ENCODE data around the gene TSPAN3.

TSPAN3 gene

GRCh38 chr15:77111789-77112188, 40.9 kb upstream of the TSPAN3 start:
- TF ChIP-seq CTCF (IDR thresholded peaks at IDR 0.05; ENCODE audit: insufficient read depth, low read length, poor library complexity, severe bottlenecking) (no peak), EZH2phosphoT487 (conservative IDR thresholded peaks at IDR 0.05; ENCODE audit: low read length) (no peak)

GRCh38 chr15:77107531-77108355, 36.8 kb upstream of the TSPAN3 start:
- H3K4me2 ChIP-seq (ENCODE audit: low read depth, low read length, poor library complexity, severe bottlenecking) = no peak overlapping the region
- H2AFZ ChIP-seq (ENCODE audit: low read depth, low read length, severe bottlenecking) = no peak overlapping the region
- no peaks in the 10 kb centered on the region for H3K27me3 ChIP-seq (ENCODE audit: low read length)
- no peaks in the 10 kb centered on the region for H4K20me1 ChIP-seq (ENCODE audit: low read depth, low read length)
- no peak overlapping the region for H3K27ac ChIP-seq (ENCODE audit: low read depth, low read length)
- no peaks in the 10 kb centered on the region for H3K79me2 ChIP-seq (ENCODE audit: insufficient read depth, low read length)
- H3F3A ChIP-seq (ENCODE audit: insufficient read depth) = no peaks in the 10 kb centered on the region
- no peak overlapping the region for H3K4me3 ChIP-seq (ENCODE audit: insufficient read depth, low read length, poor library complexity, severe bottlenecking)
- no peaks in the 10 kb centered on the region for H3K9me2 ChIP-seq (replicated peaks; ENCODE audit: insufficient read depth, low read length)
- TF ChIP-seq CTCF (IDR thresholded peaks at IDR 0.05; ENCODE audit: insufficient read depth, low read length, poor library complexity, severe bottlenecking) (peak; percentile 48), EZH2phosphoT487 (conservative IDR thresholded peaks at IDR 0.05; ENCODE audit: low read length) (no peak)
- H3K9me3 ChIP-seq (ENCODE audit: insufficient read depth, low read length) = no peaks in the 10 kb centered on the region
- H3K9ac ChIP-seq (ENCODE audit: low read length) = no peak overlapping the region
- no peaks in the 10 kb centered on the region for H3K36me3 ChIP-seq (ENCODE audit: low read length)

More at GRCh38 chr15:77111789-77112188, 40.9 kb upstream of the TSPAN3 start:
- Histone ChIP-seq H3K4me2 (ENCODE audit: low read depth, low read length, poor library complexity, severe bottlenecking) (no peak overlapping the region), H3K9me3 (ENCODE audit: insufficient read depth, low read length) (no peaks in the 10 kb centered on the region), H2AFZ (ENCODE audit: low read depth, low read length, severe bottlenecking) (no peak overlapping the region), H4K20me1 (ENCODE audit: low read depth, low read length) (no peaks in the 10 kb centered on the region), H3K27ac (ENCODE audit: low read depth, low read length) (no peak overlapping the region), H3K79me2 (ENCODE audit: insufficient read depth, low read length) (no peaks in the 10 kb centered on the region), H3K36me3 (ENCODE audit: low read length) (no peaks in the 10 kb centered on the region), H3K4me3 (ENCODE audit: insufficient read depth, low read length, poor library complexity, severe bottlenecking) (no peak overlapping the region), H3F3A (ENCODE audit: insufficient read depth) (no peaks in the 10 kb centered on the region), H3K27me3 (ENCODE audit: low read length) (no peaks in the 10 kb centered on the region), H3K9ac (ENCODE audit: low read length) (no peak overlapping the region), H3K9me2 (replicated peaks; ENCODE audit: insufficient read depth, low read length) (no peaks in the 10 kb centered on the region)

DNA sequence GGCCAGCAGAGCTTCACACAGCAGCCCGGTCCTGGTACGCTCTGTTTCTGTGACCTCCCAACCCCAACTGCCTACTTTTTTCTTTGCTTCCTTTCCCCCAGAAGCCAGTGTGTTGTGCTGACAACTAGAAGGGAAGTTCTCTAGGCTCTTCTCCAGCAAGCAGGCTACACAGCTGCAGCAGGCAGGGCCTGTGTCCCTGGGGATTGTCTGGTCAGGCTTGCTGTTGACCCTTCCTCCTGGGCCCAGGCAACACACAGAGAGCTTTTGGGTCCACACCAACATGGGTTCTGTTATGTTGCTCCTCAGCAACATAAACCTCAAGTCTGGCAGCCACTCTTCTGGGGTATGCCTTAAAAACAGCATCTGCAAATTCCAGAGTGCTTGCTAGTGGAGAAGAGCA, 36.2 kb upstream of the TSPAN3 start:
- no peak overlapping the region for H3K27ac ChIP-seq (ENCODE audit: low read depth, low read length)
- no peaks in the 10 kb centered on the region for H3K36me3 ChIP-seq (ENCODE audit: low read length)
- no peaks in the 10 kb centered on the region for H3F3A ChIP-seq (ENCODE audit: insufficient read depth)
- no peak overlapping the region for H2AFZ ChIP-seq (ENCODE audit: low read depth, low read length, severe bottlenecking)
- H3K4me3 ChIP-seq (ENCODE audit: insufficient read depth, low read length, poor library complexity, severe bottlenecking) = no peak overlapping the region
- no peaks in the 10 kb centered on the region for H3K79me2 ChIP-seq (ENCODE audit: insufficient read depth, low read length)
- H3K9me2 ChIP-seq (replicated peaks; ENCODE audit: insufficient read depth, low read length) = no peaks in the 10 kb centered on the region
- no peak overlapping the region for H3K4me2 ChIP-seq (ENCODE audit: low read depth, low read length, poor library complexity, severe bottlenecking)
- TF ChIP-seq EZH2phosphoT487 (conservative IDR thresholded peaks at IDR 0.05; ENCODE audit: low read length) (no peak), CTCF (IDR thresholded peaks at IDR 0.05; ENCODE audit: insufficient read depth, low read length, poor library complexity, severe bottlenecking) (no peak)
- H4K20me1 ChIP-seq (ENCODE audit: low read depth, low read length) = no peaks in the 10 kb centered on the region
- no peaks in the 10 kb centered on the region for H3K27me3 ChIP-seq (ENCODE audit: low read length)
- no peak overlapping the region for H3K9ac ChIP-seq (ENCODE audit: low read length)
- H3K9me3 ChIP-seq (ENCODE audit: insufficient read depth, low read length) = no peaks in the 10 kb centered on the region
